HFFc6 (cell line): ENCODE data around the gene THADA. TPM values are rescaled to one million over a fixed set of nuclear protein-coding genes. Genes with fewer than 3 reads are reported as not detected.

Source experiments
- DNase-seq: peaks from one replicate; pipeline ENCODE4 v3.0.0-alpha.2; 2018
- H3K27ac Mint-ChIP-seq: 2 replicates; pipeline ENCODE4 v1.8.0; 2020; ENCODE audit warnings: mild to moderate bottlenecking, mixed read lengths
- H3K27me3 Mint-ChIP-seq: 2 replicates; pipeline ENCODE4 v1.8.0; 2021; ENCODE audit warnings: mild to moderate bottlenecking, moderate library complexity, mixed read lengths; ENCODE audit not compliant: insufficient read depth
- H3K36me3 Mint-ChIP-seq: 2 replicates; pipeline ENCODE4 v1.8.0; 2021; ENCODE audit warnings: low read depth, mixed read lengths
- H3K4me1 Mint-ChIP-seq: 2 replicates; pipeline ENCODE4 v1.8.0; 2020; ENCODE audit warnings: low read depth, mixed read lengths
- H3K4me3 Mint-ChIP-seq: 2 replicates; pipeline ENCODE4 v1.8.0; 2020; ENCODE audit warnings: mild to moderate bottlenecking, moderate library complexity, mixed read lengths
- H3K9me3 Mint-ChIP-seq: 2 replicates; pipeline ENCODE4 v1.8.0; 2020; ENCODE audit warnings: mild to moderate bottlenecking, mixed read lengths
- CTCF ChIP-seq: fragments of 200-600 bp; sonication (generic); IDR thresholded peaks from 2 replicates; pipeline ENCODE4 v1.5.0; 2021; ENCODE audit warnings: antibody characterized with exemption, mild to moderate bottlenecking
- total RNA-seq, 6 experiments: library from RNA; stranded (reverse); fragmentation: NEBNext Ultra II Directional; extraction: Animal tissue kit (Norgen Biotek cat#: 25700); gene quantifications; 2 replicates in 1 of 6; 3 replicates in 5 of 6; pipeline ENCODE4 v1.2.3, GENCODE V29; 2021

THADA gene
- total RNA-seq, 6 experiments from 2014 or later = 14.3 to 20.5 (median 17.3) TPM

GRCh38 chr2:43495727-43496126 lies 100.1 kb downstream of the THADA start:
- Mint-ChIP-seq H3K9me3 (no peaks in the 10 kb centered on the region), H3K4me3 (no peak overlapping the region), H3K27me3 (no peaks in the 10 kb centered on the region; the same call in 1 of the 2 replicates), H3K27ac (no peak overlapping the region), H3K36me3 (peaks cover 11% of the 10 kb centered on the region), H3K4me1 (peaks cover 22% of the 10 kb centered on the region)
- no peak for DNase-seq
- TF ChIP-seq CTCF = no peak

- H3K27ac Mint-ChIP-seq = no peak overlapping the region
- peaks cover 11% of the 10 kb centered on the region for H3K36me3 Mint-ChIP-seq
- no peaks in the 10 kb centered on the region; the same call in 1 of the 2 replicates for H3K27me3 Mint-ChIP-seq
- peaks cover 29% of the 10 kb centered on the region for H3K4me1 Mint-ChIP-seq
- DNase-seq = no peak
- no peaks in the 10 kb centered on the region for H3K9me3 Mint-ChIP-seq
- H3K4me3 Mint-ChIP-seq = no peak overlapping the region
- no peak for TF ChIP-seq CTCF
These were observed 101.9 kb downstream of the THADA start for GRCh38 chr2:43493954-43494353.

- H3K27me3 Mint-ChIP-seq = no peaks in the 10 kb centered on the region; the same call in 1 of the 2 replicates
- DNase-seq = peak; percentile 45
- peaks cover 33% of the 10 kb centered on the region for H3K4me1 Mint-ChIP-seq
- no peak overlapping the region for H3K27ac Mint-ChIP-seq
- no peak for TF ChIP-seq CTCF
- H3K9me3 Mint-ChIP-seq = no peaks in the 10 kb centered on the region
- no peak overlapping the region for H3K4me3 Mint-ChIP-seq
- no peaks in the 10 kb centered on the region; the same call in 1 of the 2 replicates for H3K36me3 Mint-ChIP-seq
These were observed 104.7 kb downstream of the THADA start for GRCh38 chr2:43491065-43491639.

GRCh38 chr2:43490252-43490786 lies 105.5 kb downstream of the THADA start:
- Mint-ChIP-seq H3K4me3 (no peak overlapping the region), H3K36me3 (no peaks in the 10 kb centered on the region; the same call in 1 of the 2 replicates), H3K27me3 (no peaks in the 10 kb centered on the region; the same call in 1 of the 2 replicates), H3K4me1 (peaks cover 26% of the 10 kb centered on the region), H3K27ac (no peak overlapping the region), H3K9me3 (no peaks in the 10 kb centered on the region)
- no peak for TF ChIP-seq CTCF
- no peak for DNase-seq

- no peak for DNase-seq
- H3K4me1 Mint-ChIP-seq = peaks cover 26% of the 10 kb centered on the region
- no peak overlapping the region for H3K27ac Mint-ChIP-seq
- no peak for TF ChIP-seq CTCF
- no peak overlapping the region for H3K4me3 Mint-ChIP-seq
- no peaks in the 10 kb centered on the region; the same call in 1 of the 2 replicates for H3K36me3 Mint-ChIP-seq
- H3K27me3 Mint-ChIP-seq = no peaks in the 10 kb centered on the region; the same call in 1 of the 2 replicates
- no peaks in the 10 kb centered on the region for H3K9me3 Mint-ChIP-seq
These were observed 107.1 kb downstream of the THADA start for GRCh38 chr2:43488737-43489136.
